ENCODE data around the gene DMBT1.

GRCh38 chr10:122553341-122553740 lies 7.2 kb upstream of the DMBT1 start:
- TF ChIP-seq FOXM1 (IDR thresholded peaks at IDR 0.05; ENCODE audit: borderline replicate concordance) (no peak), SP1 (IDR thresholded peaks at IDR 0.05) (no peak), BHLHE40 (IDR thresholded peaks at IDR 0.05; ENCODE audit: borderline replicate concordance) (no peak), TARDBP (IDR thresholded peaks at IDR 0.05) (no peak), FOXK2 (IDR thresholded peaks at IDR 0.05) (no peak), ELF4 (IDR thresholded peaks at IDR 0.05) (no peak), ARNT (IDR thresholded peaks at IDR 0.05) (no peak), HDGF (IDR thresholded peaks at IDR 0.05; ENCODE audit: borderline replicate concordance) (no peak), ZNF384 (IDR thresholded peaks at IDR 0.05) (no peak), FOXA1 (IDR thresholded peaks at IDR 0.05) (no peak), SUZ12 (IDR thresholded peaks at IDR 0.05) (no peak), L3MBTL2 (conservative IDR thresholded peaks at IDR 0.05) (no peak)

Data from HEK293T (cell line).